ENCODE data around the gene PIM3. TPM values are rescaled to one million over a fixed set of nuclear protein-coding genes. Genes with fewer than 3 reads are reported as not detected.

Gene PIM3
- total RNA-seq, 1 experiment from 2014 or later: 86.3 TPM

GRCh38 chr22:49951986-49952896 lies 8.3 kb upstream of the PIM3 start:
- Mint-ChIP-seq H3K4me1 (ENCODE audit: low read depth, unreplicated experiment) (peaks cover 13% of the 10 kb centered on the region), H3K9me3 (ENCODE audit: low read depth, unreplicated experiment) (no peaks in the 10 kb centered on the region), H3K36me3 (ENCODE audit: insufficient read depth, unreplicated experiment) (peaks cover 68% of the 10 kb centered on the region), H3K27ac (ENCODE audit: unreplicated experiment) (peak overlapping the region; percentile 93), H3K27me3 (ENCODE audit: unreplicated experiment) (no peaks in the 10 kb centered on the region), H3K4me3 (ENCODE audit: low read depth, unreplicated experiment) (peak overlapping the region; percentile 58)
- TF ChIP-seq CTCF (IDR thresholded peaks at IDR 0.05; ENCODE audit: unreplicated experiment): no peak
- peak; percentile 79 for DNase-seq
- BruUV-seq (replicated peaks): no TSS peak
- CTCF ChIA-PET: interaction anchor here (0.9 to 3.7 kb wide), 8 partner anchors 10 to 78 kb away, joined by 3 to 30 read pairs (median 4); partner anchors contain the start of genes ALG12 and CRELD2
- intact Hi-C loops (cut with micrococcal nuclease; ENCODE audit: unreplicated experiment): no loop called here

- H3K36me3 Mint-ChIP-seq (ENCODE audit: insufficient read depth, unreplicated experiment): peaks cover 64% of the 10 kb centered on the region
- peaks cover 22% of the 10 kb centered on the region for H3K4me1 Mint-ChIP-seq (ENCODE audit: low read depth, unreplicated experiment)
- no peaks in the 10 kb centered on the region for H3K9me3 Mint-ChIP-seq (ENCODE audit: low read depth, unreplicated experiment)
- intact Hi-C loops (cut with micrococcal nuclease; ENCODE audit: unreplicated experiment): no loop called here
- peak; percentile 65 for DNase-seq
- CTCF ChIA-PET: interaction anchor here (1.3 to 3.7 kb wide), 5 partner anchors 9 to 77 kb away, joined by 3 to 30 read pairs (median 13); partner anchors contain the start of genes ALG12 and CRELD2
- no TSS peak for BruUV-seq (replicated peaks)
- H3K4me3 Mint-ChIP-seq (ENCODE audit: low read depth, unreplicated experiment): peak overlapping the region; percentile 58
- TF ChIP-seq CTCF (IDR thresholded peaks at IDR 0.05; ENCODE audit: unreplicated experiment): no peak
- H3K27ac Mint-ChIP-seq (ENCODE audit: unreplicated experiment): no peak overlapping the region
- no peaks in the 10 kb centered on the region for H3K27me3 Mint-ChIP-seq (ENCODE audit: unreplicated experiment)
These were observed 7.4 kb upstream of the PIM3 start for GRCh38 chr22:49953027-49953679.

GRCh38 chr22:49953680-49954344 lies 6.8 kb upstream of the PIM3 start:
- Mint-ChIP-seq H3K27me3 (ENCODE audit: unreplicated experiment) (no peaks in the 10 kb centered on the region), H3K27ac (ENCODE audit: unreplicated experiment) (no peak overlapping the region), H3K4me3 (ENCODE audit: low read depth, unreplicated experiment) (peak overlapping the region; percentile 45), H3K9me3 (ENCODE audit: low read depth, unreplicated experiment) (no peaks in the 10 kb centered on the region), H3K4me1 (ENCODE audit: low read depth, unreplicated experiment) (peaks cover 27% of the 10 kb centered on the region), H3K36me3 (ENCODE audit: insufficient read depth, unreplicated experiment) (peaks cover 64% of the 10 kb centered on the region)
- intact Hi-C loops (cut with micrococcal nuclease; ENCODE audit: unreplicated experiment): no loop called here
- CTCF ChIA-PET: interaction anchor here (1.3 to 3.7 kb wide), 3 partner anchors 18 to 36 kb away, joined by 4 to 30 read pairs (median 27); partner anchors contain the start of genes ALG12 and CRELD2
- no peak for DNase-seq
- no peak for TF ChIP-seq CTCF (IDR thresholded peaks at IDR 0.05; ENCODE audit: unreplicated experiment)
- BruUV-seq (replicated peaks): no TSS peak

- CTCF ChIA-PET: no interaction called here
- Mint-ChIP-seq H3K36me3 (ENCODE audit: insufficient read depth, unreplicated experiment) (peaks cover 64% of the 10 kb centered on the region), H3K27me3 (ENCODE audit: unreplicated experiment) (no peaks in the 10 kb centered on the region), H3K27ac (ENCODE audit: unreplicated experiment) (no peak overlapping the region), H3K9me3 (ENCODE audit: low read depth, unreplicated experiment) (no peaks in the 10 kb centered on the region), H3K4me1 (ENCODE audit: low read depth, unreplicated experiment) (peaks cover 33% of the 10 kb centered on the region), H3K4me3 (ENCODE audit: low read depth, unreplicated experiment) (no peak overlapping the region)
- intact Hi-C loops (cut with micrococcal nuclease; ENCODE audit: unreplicated experiment): no loop called here
- no peak for TF ChIP-seq CTCF (IDR thresholded peaks at IDR 0.05; ENCODE audit: unreplicated experiment)
- no peak for DNase-seq
- BruUV-seq (replicated peaks): no TSS peak
These were observed 6.2 kb upstream of the PIM3 start for GRCh38 chr22:49954354-49954753.

Data from Calu3 (cell line).